DMS114 treated with DMSO at 0.1 percent for 48 hours (cell line): ENCODE measurements around the gene CEP112.

Experiments used
- DNase-seq: peaks from one replicate; lab custom pipeline; 2025; ENCODE audit not compliant: unreplicated experiment; lab: John Stamatoyannopoulos, UW

The CEP112 gene

GRCh38 chr17:66191593-66192377 lies at the start of gene CEP112:
CEP112 (minus strand) TSS chr17:66192133.
- peak; percentile 32 for DNase-seq

- no peak for DNase-seq
These were observed 48.7 kb upstream of the CEP112 start for GRCh38 chr17:66240630-66241029.

- no peak for DNase-seq
These were observed 48.1 kb upstream of the CEP112 start for GRCh38 chr17:66240013-66240412.

GRCh38 chr17:66235377-66235994 lies 43.6 kb upstream of the CEP112 start:
- no peak for DNase-seq

GRCh38 chr17:66234611-66235010 lies 42.7 kb upstream of the CEP112 start:
- no peak for DNase-seq

GRCh38 chr17:66233023-66233753 lies 41.3 kb upstream of the CEP112 start:
- DNase-seq: no peak

GRCh38 chr17:66230922-66231591 lies 39.1 kb upstream of the CEP112 start:
- DNase-seq: no peak

- DNase-seq: no peak
These were observed 38.0 kb upstream of the CEP112 start for GRCh38 chr17:66229783-66230538.

GRCh38 chr17:66228887-66229782 lies 37.2 kb upstream of the CEP112 start, which contains the start of gene APOH:
APOH (minus strand) TSS chr17:66229415; CDS start chr17:66229379, 36 bp downstream.
- DNase-seq: no peak

GRCh38 chr17:66227212-66228045 lies 35.5 kb upstream of the CEP112 start:
- no peak for DNase-seq

GRCh38 chr17:66222798-66223350 lies 30.9 kb upstream of the CEP112 start:
- DNase-seq: no peak

- DNase-seq: no peak
These were observed 30.0 kb upstream of the CEP112 start for GRCh38 chr17:66221755-66222530.

GRCh38 chr17:66221343-66221742 lies 29.4 kb upstream of the CEP112 start:
- DNase-seq: no peak

- no peak for DNase-seq
These were observed 28.3 kb upstream of the CEP112 start for GRCh38 chr17:66220079-66220835.

- no peak for DNase-seq
These were observed 23.6 kb upstream of the CEP112 start for GRCh38 chr17:66215529-66215911.

- DNase-seq: no peak
These were observed 23.1 kb upstream of the CEP112 start for GRCh38 chr17:66214884-66215528.
